GM12892 (cell line): ENCODE results near the gene MYCBPAP.

Experiments used
- POLR2A ChIP-seq: IDR thresholded peaks from 2 replicates; pipeline ENCODE4 v1.6.1; 2011; ENCODE audit warnings: low read depth, low read length, control low read depth
- POLR2AphosphoS5 ChIP-seq: IDR thresholded peaks from 2 replicates; pipeline ENCODE4 v1.6.1; 2011; ENCODE audit warnings: low read depth, low read length, control low read depth

- TF ChIP-seq POLR2A (no peak), POLR2AphosphoS5 (no peak)
Measured at GRCh38 chr17:50573866-50574611, 65.8 kb downstream of the MYCBPAP start.
